Uterus (tissue), 4 donors: ENCODE measurements around the gene FYN. TPM values are rescaled to one million over a fixed set of nuclear protein-coding genes. Genes with fewer than 3 reads are reported as not detected.

ENCODE experiments used
- DNase-seq, 2 donors: peaks; one replicate each; pipeline ENCODE4 v3.0.0-alpha.2; 2019 to 2020
- H3K27ac ChIP-seq, 2 donors: fragments of 200-600 bp; sonication (generic); 1 replicate in 1 of 2; 2 replicates in 1 of 2; pipeline ENCODE4 v1.5.1; 2016 to 2018
- H3K27me3 ChIP-seq, 2 donors: fragments of 200-600 bp; sonication (generic); one replicate each; pipeline ENCODE4 v1.5.1; 2018 to 2019; ENCODE audit warnings: control low read depth in 1 of 2
- H3K36me3 ChIP-seq, 2 donors: fragments of 200-600 bp; sonication (generic); one replicate each; pipeline ENCODE4 v1.5.1; 2019; ENCODE audit warnings: control low read depth in 1 of 2
- H3K4me1 ChIP-seq, 2 donors: fragments of 200-600 bp; sonication (generic); one replicate each; pipeline ENCODE4 v1.5.1; 2018 to 2019; ENCODE audit warnings: control low read depth in 1 of 2
- H3K4me3 ChIP-seq, 2 donors: fragments of 200-600 bp; sonication (generic); 1 replicate in 1 of 2; 2 replicates in 1 of 2; pipeline ENCODE4 v1.5.1; 2018 to 2019; ENCODE audit warnings: mild to moderate bottlenecking in 1 of 2
- H3K9me3 ChIP-seq, 2 donors: fragments of 200-600 bp; sonication (generic); one replicate each; pipeline ENCODE4 v1.5.1; 2019; ENCODE audit warnings: control low read depth in 1 of 2
- POLR2A ChIP-seq, 2 donors: fragments of 450-650 bp; IDR thresholded peaks; one replicate each; pipeline ENCODE4 v1.6.1; 2016; ENCODE audit warnings: antibody characterized with exemption in 2 of 2, mild to moderate bottlenecking in 1 of 2, moderate library complexity in 1 of 2
- intact Hi-C: fragments of 100-400 bp; cut with DNase I; formaldehyde crosslinking; loops from one replicate; pipeline ENCODE4 v1.15.1; 2023; ENCODE audit warnings: low total_unique reads
- total RNA-seq, 4 donors: library from RNA; depleted of rRNA in 3 of 4; stranded (reverse); fragments of >200 nt in 3 of 4; gene quantifications; one replicate each; pipeline versions ENCODE4 v1.1.0 to v1.2.4, GENCODE V29; 2014 to 2023
- TF ChIP-seq, protein P1 (sequence below), 4 experiments: fragments of 200-600 bp in 2 of 4; fragments of 450-650 bp in 2 of 4; sonication (generic) in 2 of 4; IDR thresholded peaks; one replicate each; pipeline ENCODE4 v1.5.1; 2016 to 2019; ENCODE audit warnings: antibody characterized with exemption in 4 of 4, mild to moderate bottlenecking in 2 of 4, moderate library complexity in 1 of 4
- donor health status: DM: yes; HTN: yes; CAD: no.

Gene FYN
- total RNA-seq, 4 donors from 2014 or later, result 50.7 to 208 (median 135) TPM

DNA sequence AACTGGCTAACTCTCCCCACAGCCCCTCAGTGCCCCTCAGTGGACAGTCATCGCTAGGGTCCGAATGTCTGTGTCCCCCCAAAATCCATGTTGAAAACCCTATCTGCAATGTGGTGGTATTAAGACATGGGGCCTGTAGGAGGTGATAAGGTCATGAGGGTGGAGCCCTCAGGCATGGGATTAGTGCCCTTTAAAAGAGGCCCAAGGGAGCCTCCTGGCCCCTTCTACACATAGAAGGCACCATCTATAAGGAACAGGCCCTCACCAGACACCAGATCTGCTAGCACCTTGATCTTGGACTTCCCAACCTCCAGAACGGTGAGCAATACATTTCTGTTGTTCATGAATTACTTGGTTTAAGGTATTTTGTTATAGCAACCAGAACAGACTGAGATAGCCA is 260.9 kb downstream of the FYN start:
- no peaks in the 10 kb centered on the region for H3K36me3 ChIP-seq
- H3K9me3 ChIP-seq, result no peaks in the 10 kb centered on the region
- H3K4me3 ChIP-seq, result no peak overlapping the region
- no peak for DNase-seq
- no peak overlapping the region for H3K27ac ChIP-seq
- H3K27me3 ChIP-seq, result no peaks in the 10 kb centered on the region
- no peaks in the 10 kb centered on the region for H3K4me1 ChIP-seq
- no peak for TF ChIP-seq POLR2A (IDR thresholded peaks at IDR 0.05)
- TF ChIP-seq, protein P1, sequence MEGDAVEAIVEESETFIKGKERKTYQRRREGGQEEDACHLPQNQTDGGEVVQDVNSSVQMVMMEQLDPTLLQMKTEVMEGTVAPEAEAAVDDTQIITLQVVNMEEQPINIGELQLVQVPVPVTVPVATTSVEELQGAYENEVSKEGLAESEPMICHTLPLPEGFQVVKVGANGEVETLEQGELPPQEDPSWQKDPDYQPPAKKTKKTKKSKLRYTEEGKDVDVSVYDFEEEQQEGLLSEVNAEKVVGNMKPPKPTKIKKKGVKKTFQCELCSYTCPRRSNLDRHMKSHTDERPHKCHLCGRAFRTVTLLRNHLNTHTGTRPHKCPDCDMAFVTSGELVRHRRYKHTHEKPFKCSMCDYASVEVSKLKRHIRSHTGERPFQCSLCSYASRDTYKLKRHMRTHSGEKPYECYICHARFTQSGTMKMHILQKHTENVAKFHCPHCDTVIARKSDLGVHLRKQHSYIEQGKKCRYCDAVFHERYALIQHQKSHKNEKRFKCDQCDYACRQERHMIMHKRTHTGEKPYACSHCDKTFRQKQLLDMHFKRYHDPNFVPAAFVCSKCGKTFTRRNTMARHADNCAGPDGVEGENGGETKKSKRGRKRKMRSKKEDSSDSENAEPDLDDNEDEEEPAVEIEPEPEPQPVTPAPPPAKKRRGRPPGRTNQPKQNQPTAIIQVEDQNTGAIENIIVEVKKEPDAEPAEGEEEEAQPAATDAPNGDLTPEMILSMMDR (IDR thresholded peaks at IDR 0.05), result no peak
- intact Hi-C loops, result no loop called here

DNA sequence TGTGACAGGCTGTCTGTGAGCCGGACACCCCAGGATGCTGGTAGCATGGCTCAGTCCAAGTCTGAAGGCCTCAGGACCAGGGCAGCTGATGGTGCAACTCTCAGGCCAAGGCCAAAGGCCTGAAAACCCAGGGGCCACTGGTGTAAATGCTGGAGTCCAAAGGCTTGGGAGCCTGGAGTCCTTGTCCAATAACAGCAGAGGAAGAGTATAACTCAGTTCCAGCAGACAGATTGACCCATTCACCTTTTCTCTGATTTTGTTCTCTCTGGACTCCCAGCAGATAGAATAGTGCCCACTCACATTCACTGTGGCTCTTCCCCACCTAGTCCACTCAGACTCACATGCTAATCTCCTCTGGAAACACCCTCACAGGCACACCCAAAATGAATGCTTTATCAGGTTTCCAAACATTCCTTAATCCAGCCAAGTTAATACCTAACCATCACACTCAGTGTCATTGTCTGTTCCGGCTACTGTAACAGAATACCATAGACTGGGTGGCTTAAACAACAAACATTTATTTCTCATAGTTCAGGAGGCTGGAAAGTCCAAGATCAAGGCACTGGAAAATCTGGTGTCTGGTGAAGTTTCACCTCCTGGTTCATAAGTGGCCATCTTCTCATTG is 262.6 kb downstream of the FYN start:
- Histone ChIP-seq H3K27ac (peak overlapping the region in 1 of 2 donors; percentile 97), H3K4me1 (no peaks in the 10 kb centered on the region), H3K36me3 (no peaks in the 10 kb centered on the region), H3K9me3 (no peaks in the 10 kb centered on the region), H3K27me3 (no peaks in the 10 kb centered on the region), H3K4me3 (no peak overlapping the region)
- intact Hi-C loops, result no loop called here
- DNase-seq, result no peak
- TF ChIP-seq POLR2A (IDR thresholded peaks at IDR 0.05), result no peak
- TF ChIP-seq, protein P1 (IDR thresholded peaks at IDR 0.05), result no peak

Other genes starting within 250 kb of the FYN start
- gene CCN6, start 180.7 kb upstream of the FYN start, total RNA-seq, result not detected
- gene TUBE1, start 214.0 kb upstream of the FYN start, total RNA-seq, result 10 to 100 TPM; 33.6 to 75.1 (median 54.0) TPM
- gene FAM229B, start 214.1 kb upstream of the FYN start, total RNA-seq, result 10 to 100 TPM in 3 of 4 donors, 1 to 10 TPM in 1; 7.2 to 47.6 (median 34.4) TPM